Measurements from ENCODE around the gene ANTXRL. TPM values are rescaled to one million over a fixed set of nuclear protein-coding genes. Genes with fewer than 3 reads are reported as not detected.
"Not testable (repeated sequence)": the region's sequence is repeated elsewhere in the genome, so short reads cannot be mapped to it uniquely, and the experiment has no call there.

Gene ANTXRL
- polyA plus RNA-seq, 4 donors, result 0.01 TPM; not detected in 3

DNA sequence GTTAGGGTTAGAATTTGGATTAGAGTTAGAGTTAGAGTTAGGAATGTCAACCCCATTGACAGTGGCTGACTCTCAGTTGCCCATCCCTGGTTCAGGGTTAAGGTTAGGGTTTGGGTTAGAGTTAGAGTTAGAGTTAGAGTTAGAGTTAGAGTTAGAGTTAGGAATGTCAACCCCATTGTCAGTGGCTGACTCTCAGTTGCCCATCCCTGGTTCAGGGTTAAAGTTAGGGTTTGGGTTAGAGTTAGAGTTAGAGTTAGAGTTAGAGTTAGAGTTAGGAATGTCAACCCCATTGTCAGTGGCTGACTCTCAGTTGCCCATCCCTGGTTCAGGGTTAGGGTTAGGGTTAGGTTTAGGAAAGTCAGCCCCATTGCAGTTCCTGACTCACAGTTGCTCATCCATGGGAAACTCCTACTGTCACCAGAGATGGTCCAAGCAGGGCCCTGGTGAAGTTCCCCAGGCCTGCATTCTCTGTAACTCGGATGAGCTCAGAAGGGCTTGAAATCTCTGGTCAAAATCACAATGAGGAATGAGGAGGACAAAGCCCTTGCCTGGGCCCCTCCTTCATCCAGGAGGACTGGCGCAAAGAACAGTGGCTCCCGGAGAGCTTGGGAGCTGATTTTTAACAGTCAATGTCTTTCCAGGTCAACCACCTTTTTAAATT lies 8.7 kb downstream of the ANTXRL start:
- not testable (repeated sequence) for FAIRE-seq, DNase-seq
- WGBS, 3 donors, result 66 to 77% (median 74%) methylated on average over 3 of the region's 3 CpGs

DNA sequence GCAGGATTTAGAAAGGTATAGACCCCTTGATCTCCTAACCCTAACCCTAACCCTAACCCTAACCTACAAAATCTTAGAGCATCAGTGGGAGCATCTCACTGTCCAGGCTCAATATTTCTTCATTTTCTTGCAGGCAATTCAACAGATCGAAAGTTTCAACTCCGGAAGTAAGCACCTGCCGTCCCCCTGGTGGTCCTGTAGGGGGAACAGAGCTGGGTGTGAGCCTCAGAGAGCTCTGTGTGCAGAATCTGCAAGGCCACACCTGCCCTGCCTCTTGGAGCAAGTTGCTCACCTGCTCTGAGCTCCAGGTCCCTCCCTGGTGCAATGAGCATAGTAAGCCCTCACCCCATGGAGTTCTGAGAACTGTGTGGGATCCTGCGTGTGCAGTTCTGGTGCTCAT lies 9.3 kb downstream of the ANTXRL start:
- H3K27me3 ChIP-seq (ENCODE audit: control insufficient read depth in 3 of 3, insufficient read depth in 3 of 3, low read length in 3 of 3); FAIRE-seq; H3K4me3 ChIP-seq (ENCODE audit: low read depth in 1 of 3, low read length in 3 of 3); H3K4me1 ChIP-seq (ENCODE audit: control insufficient read depth in 3 of 3, insufficient read depth in 2 of 3, low read depth in 1 of 3, low read length in 2 of 3); DNase-seq; H3K36me3 ChIP-seq (ENCODE audit: control insufficient read depth in 3 of 3, insufficient read depth in 2 of 3, low read depth in 1 of 3, low read length in 3 of 3); H3K27ac ChIP-seq (ENCODE audit: low read depth in 1 of 3, low read length in 2 of 3); H3K9me3 ChIP-seq (ENCODE audit: control insufficient read depth in 2 of 2, insufficient read depth in 1 of 2, low read depth in 1 of 2, low read length in 1 of 2): not testable (repeated sequence)
- WGBS, 3 donors, result 72 to 95% (median 75%) methylated on average over 3 to 4 of the region's 4 CpGs

More for the DNA sequence above, 8.7 kb downstream of the ANTXRL start:
- not testable (repeated sequence) for H3K4me1 ChIP-seq (ENCODE audit: control insufficient read depth in 3 of 3, insufficient read depth in 2 of 3, low read depth in 1 of 3, low read length in 2 of 3); H3K4me3 ChIP-seq (ENCODE audit: low read depth in 1 of 3, low read length in 3 of 3); H3K27me3 ChIP-seq (ENCODE audit: control insufficient read depth in 3 of 3, insufficient read depth in 3 of 3, low read length in 3 of 3); H3K9me3 ChIP-seq (ENCODE audit: control insufficient read depth in 2 of 2, insufficient read depth in 1 of 2, low read depth in 1 of 2, low read length in 1 of 2); H3K27ac ChIP-seq (ENCODE audit: low read depth in 1 of 3, low read length in 2 of 3); H3K36me3 ChIP-seq (ENCODE audit: control insufficient read depth in 3 of 3, insufficient read depth in 2 of 3, low read depth in 1 of 3, low read length in 3 of 3)

DNA sequence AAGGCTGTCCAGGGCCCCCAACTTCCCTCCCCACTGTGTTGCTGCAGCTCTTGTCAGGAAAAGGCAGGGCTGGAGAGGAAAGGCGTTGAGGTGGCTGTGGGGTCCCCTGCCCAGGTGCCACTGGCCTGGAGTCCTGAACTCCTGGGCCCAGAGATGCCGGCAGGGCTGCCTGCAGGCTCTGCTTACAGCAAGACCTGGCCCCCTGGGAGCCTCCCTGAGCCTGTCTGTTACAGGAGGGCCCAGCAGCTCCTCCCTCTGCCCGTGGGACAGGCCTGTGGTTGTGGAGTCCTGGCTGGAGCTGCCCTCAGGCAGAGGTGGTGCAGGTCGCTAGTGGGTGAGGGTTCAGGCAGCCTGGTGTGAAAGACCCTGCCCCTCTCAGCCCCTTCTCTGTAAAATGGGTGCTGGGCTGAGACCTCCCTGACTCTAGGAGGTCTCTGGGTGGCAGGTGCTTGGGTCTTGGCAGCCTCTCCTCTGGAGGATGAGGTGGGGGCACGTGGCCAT lies 9.9 kb downstream of the ANTXRL start:
- Histone ChIP-seq H3K4me3 (ENCODE audit: low read depth in 1 of 3, low read length in 3 of 3) (no peak overlapping the region), H3K4me1 (ENCODE audit: control insufficient read depth in 3 of 3, insufficient read depth in 2 of 3, low read depth in 1 of 3, low read length in 2 of 3) (peaks cover 0 to 4% (median 0%) of the 10 kb centered on the region in 3 donors), H3K36me3 (ENCODE audit: control insufficient read depth in 3 of 3, insufficient read depth in 2 of 3, low read depth in 1 of 3, low read length in 3 of 3) (no peaks in the 10 kb centered on the region), H3K27me3 (ENCODE audit: control insufficient read depth in 3 of 3, insufficient read depth in 3 of 3, low read length in 3 of 3) (no peaks in the 10 kb centered on the region), H3K9me3 (ENCODE audit: control insufficient read depth in 2 of 2, insufficient read depth in 1 of 2, low read depth in 1 of 2, low read length in 1 of 2) (no peaks in the 10 kb centered on the region), H3K27ac (ENCODE audit: low read depth in 1 of 3, low read length in 2 of 3) (no peak overlapping the region)
- no peak for FAIRE-seq
- WGBS, 3 donors, result 51 to 76% (median 67%) methylated on average over 5 of the region's 5 CpGs
- no peak for DNase-seq

DNA sequence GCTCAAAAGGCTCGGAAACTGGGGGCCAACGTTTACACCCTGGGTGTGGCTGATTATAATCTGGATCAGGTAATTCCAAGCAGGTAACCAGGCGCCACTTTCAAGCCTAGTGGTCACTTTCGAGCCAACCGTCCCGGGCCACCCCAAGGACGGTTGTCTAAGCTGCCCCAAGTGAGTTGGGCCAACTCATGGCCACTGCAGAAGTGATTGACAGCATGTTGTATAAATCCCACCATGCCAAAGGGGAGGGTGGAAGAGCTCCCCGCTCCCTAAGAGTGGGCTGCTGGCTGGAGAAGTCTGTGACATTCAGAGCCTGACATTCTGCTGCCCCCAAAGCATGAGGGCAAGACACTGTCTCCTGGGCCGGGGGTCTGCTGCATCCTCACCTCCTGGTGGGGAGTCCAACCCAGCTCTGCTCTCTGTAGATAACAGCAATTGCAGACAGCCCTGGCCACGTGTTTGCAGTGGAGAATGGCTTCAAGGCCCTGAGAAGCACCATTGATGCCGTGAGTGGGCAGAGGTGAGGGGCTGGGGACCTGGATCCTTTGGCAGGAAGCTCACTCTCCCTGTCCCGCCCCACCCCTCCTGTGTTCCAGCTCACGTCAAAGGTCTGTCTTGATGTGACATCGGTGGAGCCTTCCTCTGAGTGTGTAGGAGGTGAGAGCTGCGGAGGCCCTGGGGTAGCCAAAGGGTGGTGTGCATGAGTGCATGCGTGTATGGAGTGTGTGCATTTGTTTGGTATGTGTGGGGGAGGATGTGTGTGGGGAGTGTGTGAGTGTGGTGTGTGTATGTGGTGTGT lies 10.8 kb downstream of the ANTXRL start:
- DNase-seq (no peak), FAIRE-seq (no peak)
- WGBS, 3 donors, result 66 to 79% (median 78%) methylated on average over 15 to 16 of the region's 16 CpGs

DNA sequence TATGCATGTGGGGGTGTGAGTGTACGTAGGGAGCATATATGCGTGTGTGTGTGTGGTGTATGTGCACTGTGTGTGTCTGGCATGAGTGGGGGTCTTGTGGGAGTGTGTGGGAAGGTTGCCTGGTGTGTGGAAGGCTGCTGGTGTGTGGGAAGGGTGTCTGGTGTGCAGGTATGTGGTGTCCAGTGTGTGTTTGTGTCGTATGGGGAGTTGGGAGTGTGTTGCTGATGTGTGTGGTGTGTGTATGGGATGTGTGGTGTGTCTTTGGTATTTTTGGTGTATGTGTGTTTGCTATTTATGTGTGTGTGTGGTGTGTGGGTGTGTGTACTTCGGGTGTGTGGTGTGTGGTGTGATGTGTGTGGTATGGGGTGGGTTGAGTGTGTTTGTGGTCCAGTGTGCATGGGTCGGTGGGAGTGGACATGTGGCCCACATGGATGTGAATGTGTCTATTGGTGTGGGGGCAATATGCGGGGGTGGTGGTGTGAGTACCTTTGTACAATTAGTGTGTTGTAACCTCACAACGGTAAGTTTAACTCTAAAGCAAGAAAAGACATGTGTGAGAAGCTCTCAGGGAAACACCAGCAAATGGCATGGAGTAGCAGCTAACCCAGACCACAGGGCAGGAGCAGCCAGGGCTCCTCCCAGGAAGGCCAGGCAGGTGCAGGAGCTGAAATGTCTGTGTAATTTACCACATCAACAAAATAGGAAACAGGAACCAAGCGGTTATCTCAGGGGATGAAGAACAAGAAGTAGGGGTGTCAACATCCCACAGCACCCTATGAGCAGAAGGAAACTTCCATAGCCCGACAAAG lies 11.9 kb downstream of the ANTXRL start:
- no peak overlapping the region for H3K4me3 ChIP-seq (ENCODE audit: low read depth in 1 of 3, low read length in 3 of 3)
- H3K27me3 ChIP-seq (ENCODE audit: control insufficient read depth in 3 of 3, insufficient read depth in 3 of 3, low read length in 3 of 3), result no peaks in the 10 kb centered on the region
- H3K4me1 ChIP-seq (ENCODE audit: control insufficient read depth in 3 of 3, insufficient read depth in 2 of 3, low read depth in 1 of 3, low read length in 2 of 3), result no peaks in the 10 kb centered on the region
- FAIRE-seq (no peak), DNase-seq (no peak)
- WGBS, 3 donors, result 79 to 80% (median 79%) methylated on average over 9 of the region's 9 CpGs
- H3K9me3 ChIP-seq (ENCODE audit: control insufficient read depth in 2 of 2, insufficient read depth in 1 of 2, low read depth in 1 of 2, low read length in 1 of 2), result no peaks in the 10 kb centered on the region
- H3K36me3 ChIP-seq (ENCODE audit: control insufficient read depth in 3 of 3, insufficient read depth in 2 of 3, low read depth in 1 of 3, low read length in 3 of 3), result no peaks in the 10 kb centered on the region
- no peak overlapping the region for H3K27ac ChIP-seq (ENCODE audit: low read depth in 1 of 3, low read length in 2 of 3)

More for the DNA sequence above, 10.8 kb downstream of the ANTXRL start:
- no peak overlapping the region for H3K4me3 ChIP-seq (ENCODE audit: low read depth in 1 of 3, low read length in 3 of 3)
- no peak overlapping the region for H3K27ac ChIP-seq (ENCODE audit: low read depth in 1 of 3, low read length in 2 of 3)
- H3K36me3 ChIP-seq (ENCODE audit: control insufficient read depth in 3 of 3, insufficient read depth in 2 of 3, low read depth in 1 of 3, low read length in 3 of 3), result no peaks in the 10 kb centered on the region
- H3K9me3 ChIP-seq (ENCODE audit: control insufficient read depth in 2 of 2, insufficient read depth in 1 of 2, low read depth in 1 of 2, low read length in 1 of 2), result no peaks in the 10 kb centered on the region
- no peaks in the 10 kb centered on the region for H3K4me1 ChIP-seq (ENCODE audit: control insufficient read depth in 3 of 3, insufficient read depth in 2 of 3, low read depth in 1 of 3, low read length in 2 of 3)
- no peaks in the 10 kb centered on the region for H3K27me3 ChIP-seq (ENCODE audit: control insufficient read depth in 3 of 3, insufficient read depth in 3 of 3, low read length in 3 of 3)

DNA sequence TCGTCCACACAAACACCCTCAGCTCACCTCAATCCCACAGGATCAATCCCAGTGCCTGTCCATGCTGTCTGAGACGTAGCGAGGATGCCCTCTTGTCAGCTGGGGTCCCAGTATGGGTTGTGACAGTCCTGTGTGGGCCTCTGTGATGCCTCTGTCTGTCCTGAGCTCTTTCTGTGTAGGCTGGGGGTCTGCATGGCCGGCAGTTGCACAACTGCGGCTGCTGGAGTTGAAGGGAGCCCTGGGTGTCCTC lies 12.4 kb downstream of the ANTXRL start:
- no peak for FAIRE-seq
- WGBS, 3 donors, result 78 to 93% (median 92%) methylated on average over 5 of the region's 5 CpGs
- Histone ChIP-seq H3K27me3 (ENCODE audit: control insufficient read depth in 3 of 3, insufficient read depth in 3 of 3, low read length in 3 of 3) (no peaks in the 10 kb centered on the region), H3K27ac (ENCODE audit: low read depth in 1 of 3, low read length in 2 of 3) (no peak overlapping the region), H3K4me1 (ENCODE audit: control insufficient read depth in 3 of 3, insufficient read depth in 2 of 3, low read depth in 1 of 3, low read length in 2 of 3) (no peaks in the 10 kb centered on the region), H3K36me3 (ENCODE audit: control insufficient read depth in 3 of 3, insufficient read depth in 2 of 3, low read depth in 1 of 3, low read length in 3 of 3) (no peaks in the 10 kb centered on the region), H3K9me3 (ENCODE audit: control insufficient read depth in 2 of 2, insufficient read depth in 1 of 2, low read depth in 1 of 2, low read length in 1 of 2) (no peaks in the 10 kb centered on the region), H3K4me3 (ENCODE audit: low read depth in 1 of 3, low read length in 3 of 3) (no peak overlapping the region)
- DNase-seq, result no peak

DNA sequence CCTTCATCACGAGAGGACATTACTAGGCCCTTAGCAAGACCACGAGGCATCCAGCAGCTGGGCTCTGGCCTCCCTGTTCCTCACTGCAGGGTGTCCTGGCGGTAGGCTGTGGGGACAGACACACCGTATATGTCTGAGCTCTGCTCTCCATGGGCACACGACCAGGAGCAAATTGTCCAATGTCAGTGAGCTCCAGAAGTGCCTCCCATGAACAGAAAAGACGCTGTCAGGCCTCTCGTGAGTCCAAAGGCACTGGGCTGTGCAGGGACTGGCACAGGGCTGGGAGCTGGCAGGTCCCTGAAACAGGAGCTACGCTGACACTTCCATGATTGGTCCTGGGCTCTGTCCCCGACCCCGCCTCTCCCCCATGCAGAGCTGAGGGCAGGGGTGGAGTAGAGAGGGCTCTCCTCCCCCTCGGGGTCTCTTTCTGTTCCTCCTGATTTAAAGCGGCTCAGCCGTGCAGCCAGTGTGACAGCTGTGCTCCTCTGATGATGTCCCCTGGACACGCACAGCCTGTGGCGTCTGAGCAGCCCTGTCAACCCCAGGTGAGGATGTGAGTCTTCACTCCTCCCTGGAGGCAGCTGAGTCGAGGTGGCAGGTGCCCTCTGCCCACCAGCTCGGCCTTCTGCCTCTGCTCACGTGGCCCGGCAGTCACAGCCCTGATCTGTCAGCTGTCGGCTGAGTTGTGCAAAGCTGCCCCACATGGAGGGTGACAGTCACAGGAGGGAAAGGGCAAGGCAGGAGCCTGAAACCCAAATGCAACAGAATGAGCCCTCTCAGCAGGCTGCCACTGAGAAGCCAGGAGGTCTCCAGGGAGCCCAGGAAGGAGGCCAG lies 13.0 kb downstream of the ANTXRL start:
- Histone ChIP-seq H3K4me3 (ENCODE audit: low read depth in 1 of 3, low read length in 3 of 3) (no peak overlapping the region), H3K36me3 (ENCODE audit: control insufficient read depth in 3 of 3, insufficient read depth in 2 of 3, low read depth in 1 of 3, low read length in 3 of 3) (no peaks in the 10 kb centered on the region), H3K9me3 (ENCODE audit: control insufficient read depth in 2 of 2, insufficient read depth in 1 of 2, low read depth in 1 of 2, low read length in 1 of 2) (no peaks in the 10 kb centered on the region), H3K27me3 (ENCODE audit: control insufficient read depth in 3 of 3, insufficient read depth in 3 of 3, low read length in 3 of 3) (no peaks in the 10 kb centered on the region), H3K27ac (ENCODE audit: low read depth in 1 of 3, low read length in 2 of 3) (no peak overlapping the region), H3K4me1 (ENCODE audit: control insufficient read depth in 3 of 3, insufficient read depth in 2 of 3, low read depth in 1 of 3, low read length in 2 of 3) (no peaks in the 10 kb centered on the region)
- FAIRE-seq (no peak), DNase-seq (no peak)
- WGBS, 3 donors, result 59 to 70% (median 69%) methylated on average over 20 of the region's 20 CpGs

DNA sequence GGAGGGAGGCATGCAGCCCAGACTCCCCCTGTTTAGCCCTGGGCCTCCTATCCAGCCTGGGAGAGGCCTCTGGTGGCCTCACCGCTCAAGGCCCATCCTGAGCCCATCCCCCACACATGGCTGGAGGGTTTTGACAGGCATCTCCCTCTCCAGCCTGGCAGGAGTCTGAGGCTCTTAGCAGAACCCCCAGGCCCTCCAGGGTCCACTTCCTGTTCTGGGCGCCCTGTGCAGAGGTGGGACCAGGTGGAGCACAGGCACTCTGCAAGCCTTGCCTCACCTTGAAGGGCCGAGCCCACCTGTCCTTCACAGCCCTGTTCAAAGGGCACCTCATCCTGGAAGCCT lies 13.5 kb downstream of the ANTXRL start:
- not testable (repeated sequence) for H3K36me3 ChIP-seq (ENCODE audit: control insufficient read depth in 3 of 3, insufficient read depth in 2 of 3, low read depth in 1 of 3, low read length in 3 of 3); H3K4me3 ChIP-seq (ENCODE audit: low read depth in 1 of 3, low read length in 3 of 3); H3K4me1 ChIP-seq (ENCODE audit: control insufficient read depth in 3 of 3, insufficient read depth in 2 of 3, low read depth in 1 of 3, low read length in 2 of 3); H3K27ac ChIP-seq (ENCODE audit: low read depth in 1 of 3, low read length in 2 of 3); H3K27me3 ChIP-seq (ENCODE audit: control insufficient read depth in 3 of 3, insufficient read depth in 3 of 3, low read length in 3 of 3); H3K9me3 ChIP-seq (ENCODE audit: control insufficient read depth in 2 of 2, insufficient read depth in 1 of 2, low read depth in 1 of 2, low read length in 1 of 2); DNase-seq; FAIRE-seq
- WGBS, 3 donors, result 57 to 79% (median 61%) methylated on average over 3 of the region's 3 CpGs
